Measurements from ENCODE around the gene PLXNA4.

DNA sequence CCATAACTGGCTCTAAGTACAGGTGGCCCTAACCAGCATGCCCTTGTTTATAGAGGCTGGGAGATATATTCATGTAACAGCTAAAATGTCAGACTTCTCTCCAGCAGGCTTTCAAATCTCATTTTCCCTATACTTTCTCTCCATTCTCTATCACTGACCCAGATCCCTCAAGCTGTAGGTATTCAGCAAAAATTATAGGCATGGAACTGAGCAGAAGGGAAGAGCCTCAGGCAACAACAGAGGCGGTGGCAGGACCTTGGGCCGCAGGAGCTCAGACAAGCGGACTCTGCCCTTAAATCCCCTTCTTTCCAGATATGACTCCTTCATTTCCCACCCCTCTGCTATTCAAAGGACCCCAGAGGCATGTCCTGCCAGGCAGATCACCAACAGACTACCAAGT is 417.4 kb downstream of the PLXNA4 start:
- TF ChIP-seq, protein P1, sequence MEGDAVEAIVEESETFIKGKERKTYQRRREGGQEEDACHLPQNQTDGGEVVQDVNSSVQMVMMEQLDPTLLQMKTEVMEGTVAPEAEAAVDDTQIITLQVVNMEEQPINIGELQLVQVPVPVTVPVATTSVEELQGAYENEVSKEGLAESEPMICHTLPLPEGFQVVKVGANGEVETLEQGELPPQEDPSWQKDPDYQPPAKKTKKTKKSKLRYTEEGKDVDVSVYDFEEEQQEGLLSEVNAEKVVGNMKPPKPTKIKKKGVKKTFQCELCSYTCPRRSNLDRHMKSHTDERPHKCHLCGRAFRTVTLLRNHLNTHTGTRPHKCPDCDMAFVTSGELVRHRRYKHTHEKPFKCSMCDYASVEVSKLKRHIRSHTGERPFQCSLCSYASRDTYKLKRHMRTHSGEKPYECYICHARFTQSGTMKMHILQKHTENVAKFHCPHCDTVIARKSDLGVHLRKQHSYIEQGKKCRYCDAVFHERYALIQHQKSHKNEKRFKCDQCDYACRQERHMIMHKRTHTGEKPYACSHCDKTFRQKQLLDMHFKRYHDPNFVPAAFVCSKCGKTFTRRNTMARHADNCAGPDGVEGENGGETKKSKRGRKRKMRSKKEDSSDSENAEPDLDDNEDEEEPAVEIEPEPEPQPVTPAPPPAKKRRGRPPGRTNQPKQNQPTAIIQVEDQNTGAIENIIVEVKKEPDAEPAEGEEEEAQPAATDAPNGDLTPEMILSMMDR (IDR thresholded peaks at IDR 0.05; ENCODE audit: poor library complexity): no peak
- TF ChIP-seq EZH2 (IDR thresholded peaks at IDR 0.05; ENCODE audit: borderline replicate concordance): no peak
- no peak for TF ChIP-seq EZH2phosphoT487 (IDR thresholded peaks at IDR 0.05; ENCODE audit: low read depth, severe bottlenecking, unreplicated experiment)

Measured in hepatocyte (in vitro differentiated cells).